Colonic mucosa (tissue), 4 donors: Measurements from ENCODE around the gene TTLL6. TPM values are rescaled to one million over a fixed set of nuclear protein-coding genes. Genes with fewer than 3 reads are reported as not detected.

Source experiments
- DNase-seq: peaks from one replicate; pipeline ENCODE4 v3.0.0-alpha.2; 2020
- H3K27ac ChIP-seq: fragments of 200-600 bp; one replicate; pipeline ENCODE4 v1.8.0; 2021
- H3K27me3 ChIP-seq: fragments of 200-600 bp; one replicate; pipeline ENCODE4 v1.8.0; 2021
- H3K36me3 ChIP-seq: fragments of 200-600 bp; one replicate; pipeline ENCODE4 v1.8.0; 2021
- H3K4me1 ChIP-seq: fragments of 200-600 bp; one replicate; pipeline ENCODE4 v1.8.0; 2021; ENCODE audit warnings: mild to moderate bottlenecking
- H3K4me3 ChIP-seq: fragments of 200-600 bp; one replicate; pipeline ENCODE4 v1.8.0; 2021
- H3K9ac ChIP-seq, 2 donors: one replicate each; pipeline ENCODE4 v1.7.0; 2013; ENCODE audit warnings: control low read depth in 2 of 2, low read depth in 2 of 2, low read length in 2 of 2
- H3K9me3 ChIP-seq: fragments of 200-600 bp; one replicate; pipeline ENCODE4 v1.8.0; 2021
- intact Hi-C: fragments of 100-400 bp; cut with DNase I; formaldehyde crosslinking; loops from one replicate; pipeline ENCODE4 v1.14.1; 2022
- total RNA-seq, 2 donors: library from RNA; stranded (reverse); fragmentation: NEBNext Ultra II Directional in 1 of 2; extraction: Animal tissue kit (Norgen Biotek cat#: 25700) in 1 of 2; gene quantifications; one replicate each; pipeline ENCODE4 v1.2.1, GENCODE V29; 2021
- TF ChIP-seq, protein P1 (sequence below): fragments of 200-600 bp; IDR thresholded peaks from one replicate; pipeline ENCODE4 v1.8.0; 2022; ENCODE audit warnings: antibody characterized with exemption, mild to moderate bottlenecking
- donor health status: healthy.
- donor health status: DM: no; HTN: no; CAD: no.
- donor health status: DM: no; HTN: no; CAD: no.

TTLL6 gene
- total RNA-seq, 2 donors from 2014 or later: 8.2 to 18.7 TPM

DNA sequence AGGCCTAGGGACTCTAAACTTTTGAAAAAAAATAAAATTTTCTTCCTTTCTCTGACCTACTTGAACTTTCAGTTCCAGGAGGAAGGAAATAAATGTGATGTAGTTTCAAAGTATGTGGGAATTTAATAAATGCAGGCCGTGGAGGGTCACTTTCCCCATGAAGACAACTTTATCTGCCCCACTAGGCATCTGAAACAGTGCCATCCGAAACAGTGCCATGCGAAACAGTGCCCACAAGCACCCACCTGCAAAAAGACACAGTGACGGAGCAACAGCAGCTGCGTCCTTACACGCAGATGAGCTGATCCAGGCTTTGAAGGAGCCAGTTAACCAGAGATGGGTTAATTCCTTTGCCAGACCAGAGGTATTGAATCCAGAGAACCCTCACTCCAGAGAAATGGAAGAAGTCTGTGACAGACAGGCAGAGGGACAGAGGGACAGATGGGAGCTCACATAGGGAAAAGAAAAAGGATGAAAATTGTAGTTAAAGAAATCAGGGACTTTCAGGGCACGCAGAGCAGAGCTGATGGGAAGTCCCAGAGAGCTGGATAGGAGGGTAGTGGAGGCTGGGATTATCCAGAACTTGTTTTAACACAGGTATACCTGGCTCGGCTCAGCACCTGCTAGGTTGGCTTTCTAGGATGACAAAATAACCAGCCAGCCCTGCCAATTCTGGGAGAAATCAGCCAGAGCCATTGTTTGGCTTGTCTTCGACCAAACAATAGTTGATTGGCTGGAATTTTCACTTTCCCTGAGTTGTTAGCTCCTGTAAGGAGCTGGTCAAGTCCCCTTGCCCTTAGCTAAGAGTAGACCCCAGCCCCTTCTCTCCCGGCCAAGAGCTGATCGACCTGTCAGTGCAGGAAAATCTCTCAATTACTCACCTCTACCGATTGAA, 71.4 kb downstream of the TTLL6 start:
- intact Hi-C loops: no loop called here
- Histone ChIP-seq H3K4me3 (no peak overlapping the region), H3K9ac (no peak overlapping the region), H3K36me3 (no peaks in the 10 kb centered on the region), H3K4me1 (no peaks in the 10 kb centered on the region), H3K27ac (no peak overlapping the region), H3K9me3 (no peaks in the 10 kb centered on the region), H3K27me3 (peaks cover 43% of the 10 kb centered on the region)
- no peak for DNase-seq
- TF ChIP-seq, protein P1, sequence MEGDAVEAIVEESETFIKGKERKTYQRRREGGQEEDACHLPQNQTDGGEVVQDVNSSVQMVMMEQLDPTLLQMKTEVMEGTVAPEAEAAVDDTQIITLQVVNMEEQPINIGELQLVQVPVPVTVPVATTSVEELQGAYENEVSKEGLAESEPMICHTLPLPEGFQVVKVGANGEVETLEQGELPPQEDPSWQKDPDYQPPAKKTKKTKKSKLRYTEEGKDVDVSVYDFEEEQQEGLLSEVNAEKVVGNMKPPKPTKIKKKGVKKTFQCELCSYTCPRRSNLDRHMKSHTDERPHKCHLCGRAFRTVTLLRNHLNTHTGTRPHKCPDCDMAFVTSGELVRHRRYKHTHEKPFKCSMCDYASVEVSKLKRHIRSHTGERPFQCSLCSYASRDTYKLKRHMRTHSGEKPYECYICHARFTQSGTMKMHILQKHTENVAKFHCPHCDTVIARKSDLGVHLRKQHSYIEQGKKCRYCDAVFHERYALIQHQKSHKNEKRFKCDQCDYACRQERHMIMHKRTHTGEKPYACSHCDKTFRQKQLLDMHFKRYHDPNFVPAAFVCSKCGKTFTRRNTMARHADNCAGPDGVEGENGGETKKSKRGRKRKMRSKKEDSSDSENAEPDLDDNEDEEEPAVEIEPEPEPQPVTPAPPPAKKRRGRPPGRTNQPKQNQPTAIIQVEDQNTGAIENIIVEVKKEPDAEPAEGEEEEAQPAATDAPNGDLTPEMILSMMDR: no peak

DNA sequence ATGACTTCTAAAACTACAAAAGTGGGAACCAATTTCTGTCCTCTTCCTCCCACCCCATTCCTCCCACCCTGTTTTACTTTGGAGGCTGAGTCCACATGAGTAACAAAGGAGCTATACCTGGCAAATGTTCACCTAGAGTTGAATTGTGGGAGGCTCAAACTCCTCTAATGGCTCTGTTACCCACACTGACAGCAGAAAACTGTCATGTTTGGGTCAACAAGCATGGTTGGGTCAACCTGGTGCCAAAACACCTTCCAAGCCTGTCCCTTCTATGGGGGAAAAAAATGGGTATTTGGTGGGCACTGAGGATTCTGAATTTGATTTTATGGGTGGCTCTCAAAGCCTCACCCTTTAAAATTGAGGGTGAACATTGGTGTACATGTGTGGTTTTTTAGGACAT, 76.5 kb downstream of the TTLL6 start:
- Histone ChIP-seq H3K9me3 (no peaks in the 10 kb centered on the region), H3K27me3 (peaks cover 25% of the 10 kb centered on the region), H3K36me3 (no peaks in the 10 kb centered on the region), H3K4me3 (no peak overlapping the region), H3K4me1 (no peaks in the 10 kb centered on the region), H3K9ac (no peak overlapping the region), H3K27ac (no peak overlapping the region)
- TF ChIP-seq, protein P1: no peak
- intact Hi-C loops: no loop called here
- DNase-seq: no peak

DNA sequence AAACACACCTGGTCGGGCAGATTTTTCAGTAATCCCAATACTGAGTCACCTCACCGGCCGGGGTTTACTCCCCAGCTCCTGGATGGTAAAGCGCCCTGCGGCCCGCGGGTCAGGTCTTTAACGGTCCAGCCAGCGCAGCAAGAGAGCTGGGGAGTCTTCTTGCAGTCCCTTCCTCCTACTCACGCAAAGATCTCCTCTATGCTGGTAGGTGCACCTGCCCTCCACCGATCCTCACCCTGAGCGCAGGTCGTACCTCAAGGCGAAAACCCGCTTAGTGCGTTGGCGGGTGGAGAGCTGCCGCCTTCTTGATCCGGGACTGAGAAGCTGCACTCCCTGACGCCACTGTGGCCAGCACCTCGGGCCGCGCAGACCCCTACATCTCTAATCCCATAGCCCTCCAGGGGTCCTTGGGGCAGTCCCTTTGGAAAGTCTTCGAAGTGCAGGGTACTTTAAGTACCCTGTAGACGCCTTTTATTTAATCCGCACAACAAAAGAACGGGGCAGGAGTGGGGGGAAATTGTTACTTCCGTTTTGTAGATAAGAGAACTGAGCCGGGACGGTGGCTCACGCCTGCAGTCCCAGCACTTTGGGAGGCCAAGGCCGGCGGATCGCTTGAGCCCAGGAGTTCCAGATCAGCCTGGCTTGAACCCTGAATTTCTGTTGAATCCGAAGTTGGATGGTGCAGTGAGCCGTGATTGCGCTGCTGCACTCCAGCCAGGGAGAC, 78.1 kb downstream of the TTLL6 start:
- no peak overlapping the region for H3K9ac ChIP-seq
- H3K27ac ChIP-seq: no peak overlapping the region
- H3K36me3 ChIP-seq: no peaks in the 10 kb centered on the region
- TF ChIP-seq, protein P1: no peak
- H3K4me1 ChIP-seq: no peaks in the 10 kb centered on the region
- H3K27me3 ChIP-seq: peaks cover 30% of the 10 kb centered on the region
- intact Hi-C loops: no loop called here
- H3K9me3 ChIP-seq: no peaks in the 10 kb centered on the region
- H3K4me3 ChIP-seq: no peak overlapping the region
- DNase-seq: no peak

DNA sequence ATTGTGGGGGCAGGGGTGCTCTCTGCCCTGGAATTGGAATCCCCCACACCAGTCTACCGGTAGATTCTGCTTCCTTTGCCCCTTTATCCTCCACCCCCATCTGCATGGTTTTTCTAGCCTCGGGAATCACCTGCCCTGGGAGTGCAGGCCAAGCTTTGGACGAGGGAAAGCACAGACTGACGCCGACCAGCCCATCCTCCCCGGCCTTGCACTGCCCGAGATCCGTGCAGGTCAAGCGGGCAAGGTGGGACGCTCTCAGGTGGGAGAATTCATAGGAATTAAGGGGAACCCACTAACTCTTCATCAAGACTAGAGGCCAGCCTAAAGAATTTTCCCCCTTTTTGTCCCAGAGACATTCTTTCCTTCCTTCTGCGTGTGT, 78.6 kb downstream of the TTLL6 start:
- Histone ChIP-seq H3K4me1 (no peaks in the 10 kb centered on the region), H3K9ac (no peak overlapping the region), H3K4me3 (no peak overlapping the region), H3K27ac (no peak overlapping the region), H3K27me3 (peaks cover 35% of the 10 kb centered on the region), H3K36me3 (no peaks in the 10 kb centered on the region), H3K9me3 (no peaks in the 10 kb centered on the region)
- intact Hi-C loops: no loop called here
- TF ChIP-seq, protein P1: no peak
- no peak for DNase-seq

DNA sequence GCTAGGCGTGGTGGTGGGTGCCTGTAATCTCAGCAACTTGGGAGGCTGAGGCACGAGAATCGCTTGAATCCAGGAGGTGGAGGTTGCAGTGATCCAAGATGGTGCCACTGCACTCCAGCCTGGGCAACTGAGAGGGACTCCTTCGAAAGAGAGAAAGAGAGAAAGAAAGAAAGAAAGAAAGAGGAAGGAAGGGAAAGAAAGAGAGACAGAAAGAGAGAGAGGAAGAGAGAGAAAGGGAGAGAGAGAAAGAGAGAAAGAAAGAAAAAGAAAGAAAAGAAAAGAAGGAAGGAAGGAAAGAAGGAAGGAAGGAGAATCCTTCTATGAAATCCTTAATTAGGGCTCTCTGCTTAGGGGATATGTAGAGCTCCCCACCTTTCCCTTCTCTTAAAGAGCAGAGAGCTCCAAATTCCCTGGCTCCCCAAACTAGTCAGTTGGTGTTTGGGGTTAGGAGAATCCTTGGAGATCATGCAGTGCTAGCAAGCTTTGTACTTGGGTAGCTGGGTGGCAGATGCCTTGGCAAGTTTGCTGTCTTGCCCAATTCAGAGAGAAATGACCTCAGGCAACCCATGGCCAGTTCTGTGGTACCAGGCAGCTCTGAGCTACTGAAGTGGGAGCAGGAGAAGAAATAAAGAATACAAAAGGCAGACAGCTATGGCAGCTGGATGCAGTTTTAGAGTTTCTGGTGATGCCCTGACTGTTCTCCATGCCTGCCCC, 79.5 kb downstream of the TTLL6 start:
- DNase-seq: no peak
- Histone ChIP-seq H3K36me3 (no peaks in the 10 kb centered on the region), H3K9me3 (no peaks in the 10 kb centered on the region), H3K4me3 (no peak overlapping the region), H3K27me3 (peaks cover 36% of the 10 kb centered on the region), H3K4me1 (no peaks in the 10 kb centered on the region), H3K9ac (no peak overlapping the region), H3K27ac (no peak overlapping the region)
- intact Hi-C loops: no loop called here
- TF ChIP-seq, protein P1: no peak
